Measurements from ENCODE around the gene DMPK. TPM values are rescaled to one million over a fixed set of nuclear protein-coding genes. Genes with fewer than 3 reads are reported as not detected.

DMPK gene
- total and polyA plus RNA-seq, 2 experiments from 2014 or later = 9.8 to 24.0 TPM

GRCh38 chr19:45772130-45772840 lies 10.0 kb downstream of the DMPK start:
- H3K36me3 Mint-ChIP-seq (ENCODE audit: low read depth) = peaks cover 33% of the 10 kb centered on the region
- Histone ChIP-seq H3K4me3 (peak overlapping the region; percentile 76; the same call in 1 of the 2 replicates), H4K20me1 (replicated peaks; ENCODE audit: insufficient read depth) (peaks cover 3% of the 10 kb centered on the region; the same call in 1 of the 2 replicates), H3K9me2 (ENCODE audit: insufficient read depth) (no peaks in the 10 kb centered on the region), H3K4me1 (ENCODE audit: insufficient read depth) (peaks cover 9% of the 10 kb centered on the region; the same call in 1 of the 2 replicates), H2AFZ (no peak overlapping the region), H3K27me3 (ENCODE audit: insufficient read depth) (no peaks in the 10 kb centered on the region), H3K4me2 (no peak overlapping the region), H3F3A (replicated peaks; ENCODE audit: low read depth) (peaks cover 30% of the 10 kb centered on the region), H3K79me2 (replicated peaks; ENCODE audit: insufficient read depth) (no peaks in the 10 kb centered on the region), H3K27ac (ENCODE audit: low read depth) (no peak overlapping the region; the same call in 1 of the 2 replicates), H3K36me3 (ENCODE audit: insufficient read depth) (0 out of 2 replicates have a peak, but pooled peaks cover 3% of the 10 kb centered on the region)
- no peak for ATAC-seq
- H3K4me1 Mint-ChIP-seq = peaks cover 15% of the 10 kb centered on the region
- peaks cover 36% of the 10 kb centered on the region for H3K27me3 Mint-ChIP-seq (ENCODE audit: insufficient read depth, low read depth, poor library complexity)
- H3K4me3 Mint-ChIP-seq = peak overlapping the region; percentile 40; the same call in 2 of the 3 replicates
- 0 out of 2 replicates have a peak, but pooled peaks have one; percentile 11 for TF ChIP-seq POLR2AphosphoS5 (IDR thresholded peaks at IDR 0.05; ENCODE audit: low read depth)
- no peak for TF ChIP-seq EZH2 (IDR thresholded peaks at IDR 0.05; ENCODE audit: low read depth, unreplicated experiment)
- H3K9me3 Mint-ChIP-seq = no peaks in the 10 kb centered on the region; the same call in 2 of the 3 replicates
- H3K27ac Mint-ChIP-seq = peak overlapping the region; percentile 78
- no peak for DNase-seq (ENCODE audit: low spot score)

GRCh38 chr19:45771311-45771933 lies 10.9 kb downstream of the DMPK start:
- Histone ChIP-seq H3K4me3 (peak overlapping the region; percentile 76), H4K20me1 (replicated peaks; ENCODE audit: insufficient read depth) (peaks cover 3% of the 10 kb centered on the region; the same call in 1 of the 2 replicates), H3K79me2 (replicated peaks; ENCODE audit: insufficient read depth) (no peaks in the 10 kb centered on the region), H2AFZ (no peak overlapping the region), H3K9me2 (ENCODE audit: insufficient read depth) (no peaks in the 10 kb centered on the region), H3K27ac (ENCODE audit: low read depth) (peak overlapping the region; percentile 80), H3K4me1 (ENCODE audit: insufficient read depth) (peaks cover 15% of the 10 kb centered on the region; the same call in 1 of the 2 replicates), H3F3A (replicated peaks; ENCODE audit: low read depth) (peaks cover 29% of the 10 kb centered on the region), H3K27me3 (ENCODE audit: insufficient read depth) (no peaks in the 10 kb centered on the region), H3K36me3 (ENCODE audit: insufficient read depth) (0 out of 2 replicates have a peak, but pooled peaks cover 3% of the 10 kb centered on the region), H3K4me2 (peak overlapping the region; percentile 87)
- peak overlapping the region; percentile 91 for H3K4me3 Mint-ChIP-seq
- no peaks in the 10 kb centered on the region; the same call in 2 of the 3 replicates for H3K9me3 Mint-ChIP-seq
- ATAC-seq = no peak
- peaks cover 33% of the 10 kb centered on the region for H3K27me3 Mint-ChIP-seq (ENCODE audit: insufficient read depth, low read depth, poor library complexity)
- H3K4me1 Mint-ChIP-seq = peaks cover 15% of the 10 kb centered on the region
- TF ChIP-seq CREB1 (CRISPR knock-in tag; IDR thresholded peaks at IDR 0.05; ENCODE audit: low read depth) = no peak
- TF ChIP-seq CTCF (conservative IDR thresholded peaks at IDR 0.05; ENCODE audit: low read depth in 2 of 2) = peak in 1 of 2 experiments; percentile 21; a peak in 2 of 4 replicates
- no peak for TF ChIP-seq NANOG (IDR thresholded peaks at IDR 0.05; ENCODE audit: borderline replicate concordance)
- TF ChIP-seq EZH2phosphoT487 (IDR thresholded peaks at IDR 0.05; ENCODE audit: unreplicated experiment) = no peak
- no peak for TF ChIP-seq ETS1 (IDR thresholded peaks at IDR 0.05)
- TF ChIP-seq ZNF462 (CRISPR knock-in tag; IDR thresholded peaks at IDR 0.05) = no peak
- peaks cover 25% of the 10 kb centered on the region for H3K36me3 Mint-ChIP-seq (ENCODE audit: low read depth)
- DNase-seq (ENCODE audit: low spot score) = peak; percentile 62
- peak overlapping the region; percentile 82 for H3K27ac Mint-ChIP-seq

All from GM23338 (cell line).